Karpas-422 (cell line): ENCODE data around the gene MEN1. TPM values are rescaled to one million over a fixed set of nuclear protein-coding genes. Genes with fewer than 3 reads are reported as not detected.

ENCODE experiments used
- DNase-seq: peaks from one replicate; pipeline ENCODE4 v3.0.0-alpha.2; 2015
- H2AFZ ChIP-seq: fragments of 200-600 bp; sonication (generic); 2 replicates; pipeline ENCODE4 v1.6.1; 2014; ENCODE audit warnings: antibody characterized with exemption, low read length, mixed read lengths
- H3K27ac ChIP-seq: fragments of 200-600 bp; sonication (generic); 2 replicates; pipeline ENCODE4 v1.5.1; 2014; ENCODE audit warnings: mild to moderate bottlenecking, low read length, moderate library complexity
- H3K27me3 ChIP-seq: fragments of 200-600 bp; sonication (generic); 2 replicates; pipeline ENCODE4 v1.6.1; 2014; ENCODE audit warnings: low read length, mixed read lengths
- H3K36me3 ChIP-seq: fragments of 200-600 bp; sonication (generic); 2 replicates; pipeline ENCODE4 v1.6.1; 2014; ENCODE audit warnings: low read length, mixed read lengths; ENCODE audit not compliant: insufficient read depth
- H3K4me1 ChIP-seq: fragments of 200-600 bp; sonication (generic); 2 replicates; pipeline ENCODE4 v1.6.1; 2014; ENCODE audit warnings: mild to moderate bottlenecking, low read length, mixed read lengths
- H3K4me2 ChIP-seq: fragments of 200-600 bp; sonication (generic); 2 replicates; pipeline ENCODE4 v1.6.1; 2014; ENCODE audit warnings: low read length, low read depth, mild to moderate bottlenecking; ENCODE audit not compliant: poor library complexity, severe bottlenecking
- H3K4me3 ChIP-seq: fragments of 200-600 bp; sonication (generic); 2 replicates; pipeline ENCODE4 v1.5.1; 2014; ENCODE audit warnings: mild to moderate bottlenecking, antibody characterized with exemption, low read length, mixed read lengths
- H3K79me2 ChIP-seq: fragments of 200-600 bp; sonication (generic); 2 replicates; pipeline ENCODE4 v1.6.1; 2014; ENCODE audit warnings: mild to moderate bottlenecking, low read length, mixed read lengths
- H3K9ac ChIP-seq: fragments of 200-600 bp; sonication (generic); 2 replicates; pipeline ENCODE4 v1.6.0; 2014; ENCODE audit warnings: low read length
- H3K9me2 ChIP-seq: fragments of 200-600 bp; sonication (generic), shearing (Covaris generic); replicated peaks from 2 replicates; pipeline ENCODE4 v1.6.0; 2014; ENCODE audit warnings: mild to moderate bottlenecking, low read length, moderate library complexity; ENCODE audit not compliant: insufficient read depth
- H3K9me3 ChIP-seq: fragments of 300-700, 200-600 bp; sonication (generic); 2 replicates; pipeline ENCODE4 v1.6.1; 2014; ENCODE audit warnings: low read length, mixed read lengths
- H4K20me1 ChIP-seq: fragments of 200-600 bp; sonication (generic); 2 replicates; pipeline ENCODE4 v1.6.1; 2014; ENCODE audit warnings: mild to moderate bottlenecking, antibody characterized with exemption, low read length, low read depth; ENCODE audit not compliant: insufficient read depth
- total RNA-seq: library from RNA; depleted of rRNA; stranded (reverse); fragments of >200 nt; shearing (Covaris generic); gene quantifications from 2 replicates; pipeline ENCODE4 v1.2.3, GENCODE V29; 2014; ENCODE audit warnings: low replicate concordance

The MEN1 gene
- total RNA-seq, 1 experiment from 2014 or later: 28.3 TPM

- peak; percentile 81 for DNase-seq
- Histone ChIP-seq H3K9ac (peak overlapping the region; percentile 82), H3K9me2 (no peaks in the 10 kb centered on the region), H3K36me3 (no peaks in the 10 kb centered on the region), H2AFZ (0 out of 2 replicates have a peak overlapping the region, but pooled peaks have one; percentile 60), H3K4me3 (peak overlapping the region; percentile 87), H3K27ac (peak overlapping the region; percentile 85), H4K20me1 (no peaks in the 10 kb centered on the region), H3K9me3 (no peaks in the 10 kb centered on the region), H3K4me2 (peak overlapping the region; percentile 88), H3K79me2 (peaks cover 6% of the 10 kb centered on the region), H3K27me3 (no peaks in the 10 kb centered on the region), H3K4me1 (peaks cover 45% of the 10 kb centered on the region)
Observed at GRCh38 chr11:64802370-64803157, 7.8 kb downstream of the MEN1 start.

GRCh38 chr11:64801561-64802369 lies 8.6 kb downstream of the MEN1 start:
- Histone ChIP-seq H3K9ac (peak overlapping the region; percentile 82), H2AFZ (no peak overlapping the region)
- peak; percentile 55 for DNase-seq

GRCh38 chr11:64801158-64801464 lies 9.2 kb downstream of the MEN1 start:
- Histone ChIP-seq H3K27ac (peak overlapping the region; percentile 85), H3K9me2 (no peaks in the 10 kb centered on the region), H4K20me1 (no peaks in the 10 kb centered on the region), H3K4me2 (peak overlapping the region; percentile 88), H3K36me3 (0 out of 2 replicates have a peak, but pooled peaks cover 7% of the 10 kb centered on the region), H3K4me3 (peak overlapping the region; percentile 87; the same call in 1 of the 2 replicates), H3K9ac (peak overlapping the region; percentile 82), H3K27me3 (no peaks in the 10 kb centered on the region), H3K79me2 (peaks cover 6% of the 10 kb centered on the region), H3K4me1 (peaks cover 45% of the 10 kb centered on the region), H2AFZ (no peak overlapping the region), H3K9me3 (no peaks in the 10 kb centered on the region)
- DNase-seq: peak; percentile 58

More at GRCh38 chr11:64801561-64802369, 8.6 kb downstream of the MEN1 start:
- Histone ChIP-seq H3K27ac (peak overlapping the region; percentile 85), H3K4me1 (peaks cover 45% of the 10 kb centered on the region), H4K20me1 (no peaks in the 10 kb centered on the region), H3K36me3 (0 out of 2 replicates have a peak, but pooled peaks cover 4% of the 10 kb centered on the region), H3K27me3 (no peaks in the 10 kb centered on the region), H3K4me3 (peak overlapping the region; percentile 87), H3K9me3 (no peaks in the 10 kb centered on the region), H3K4me2 (peak overlapping the region; percentile 88), H3K79me2 (peaks cover 6% of the 10 kb centered on the region), H3K9me2 (no peaks in the 10 kb centered on the region)

GRCh38 chr11:64800303-64801157 lies 9.8 kb downstream of the MEN1 start:
- H3K9me2 ChIP-seq: no peaks in the 10 kb centered on the region
- peaks cover 6% of the 10 kb centered on the region for H3K79me2 ChIP-seq
- H2AFZ ChIP-seq: no peak overlapping the region
- H3K9me3 ChIP-seq: no peaks in the 10 kb centered on the region
- no peak for DNase-seq
- H3K27me3 ChIP-seq: no peaks in the 10 kb centered on the region
- H4K20me1 ChIP-seq: no peaks in the 10 kb centered on the region
- H3K9ac ChIP-seq: peak overlapping the region; percentile 82
- H3K4me3 ChIP-seq: peak overlapping the region; percentile 87; the same call in 1 of the 2 replicates
- peaks cover 45% of the 10 kb centered on the region for H3K4me1 ChIP-seq
- H3K36me3 ChIP-seq: 0 out of 2 replicates have a peak, but pooled peaks cover 7% of the 10 kb centered on the region
- peak overlapping the region; percentile 85 for H3K27ac ChIP-seq
- H3K4me2 ChIP-seq: peak overlapping the region; percentile 88

- Histone ChIP-seq H2AFZ (no peak overlapping the region), H3K79me2 (peaks cover 6% of the 10 kb centered on the region), H3K9me3 (no peaks in the 10 kb centered on the region), H3K36me3 (0 out of 2 replicates have a peak, but pooled peaks cover 7% of the 10 kb centered on the region), H4K20me1 (no peaks in the 10 kb centered on the region), H3K4me2 (peak overlapping the region; percentile 88), H3K27ac (peak overlapping the region; percentile 85), H3K9ac (peak overlapping the region; percentile 82), H3K9me2 (no peaks in the 10 kb centered on the region), H3K4me1 (peaks cover 45% of the 10 kb centered on the region), H3K27me3 (no peaks in the 10 kb centered on the region), H3K4me3 (peak overlapping the region; percentile 87; the same call in 1 of the 2 replicates)
- DNase-seq: peak; percentile 82
Observed at GRCh38 chr11:64799623-64800302, 10.6 kb downstream of the MEN1 start.

- no peaks in the 10 kb centered on the region for H4K20me1 ChIP-seq
- H3K4me1 ChIP-seq: peaks cover 45% of the 10 kb centered on the region
- peak overlapping the region; percentile 88 for H3K4me2 ChIP-seq
- peak overlapping the region; percentile 85 for H3K27ac ChIP-seq
- no peaks in the 10 kb centered on the region for H3K9me3 ChIP-seq
- peak overlapping the region; percentile 82; the same call in 1 of the 2 replicates for H3K9ac ChIP-seq
- no peak overlapping the region; the same call in 1 of the 2 replicates for H3K4me3 ChIP-seq
- no peak overlapping the region for H2AFZ ChIP-seq
- peaks cover 6% of the 10 kb centered on the region for H3K79me2 ChIP-seq
- no peaks in the 10 kb centered on the region for H3K27me3 ChIP-seq
- no peaks in the 10 kb centered on the region for H3K9me2 ChIP-seq
- H3K36me3 ChIP-seq: 0 out of 2 replicates have a peak, but pooled peaks cover 7% of the 10 kb centered on the region
- no peak for DNase-seq
Observed at GRCh38 chr11:64799256-64799622, 11.1 kb downstream of the MEN1 start.

GRCh38 chr11:64796757-64797541 lies 13.4 kb downstream of the MEN1 start:
- 0 out of 2 replicates have a peak, but pooled peaks cover 7% of the 10 kb centered on the region for H3K36me3 ChIP-seq
- no peaks in the 10 kb centered on the region for H3K79me2 ChIP-seq
- peaks cover 34% of the 10 kb centered on the region for H3K4me1 ChIP-seq
- DNase-seq: no peak
- no peak overlapping the region for H2AFZ ChIP-seq
- no peak overlapping the region for H3K4me2 ChIP-seq
- no peaks in the 10 kb centered on the region for H4K20me1 ChIP-seq
- H3K27me3 ChIP-seq: no peaks in the 10 kb centered on the region
- H3K9me3 ChIP-seq: no peaks in the 10 kb centered on the region
- H3K9ac ChIP-seq: no peak overlapping the region
- H3K27ac ChIP-seq: no peak overlapping the region
- no peaks in the 10 kb centered on the region for H3K9me2 ChIP-seq
- H3K4me3 ChIP-seq: no peak overlapping the region
